ENCODE measurements around the gene MYO1D.

Gene MYO1D

GRCh38 chr17:32636598-32637218 is 240.2 kb downstream of the MYO1D start:
- TF ChIP-seq CTCF (IDR thresholded peaks at IDR 0.05; ENCODE audit: insufficient read depth, missing control alignments), result no peak
- DNase-seq (ENCODE audit: insufficient read length, low spot score) (no peak), FAIRE-seq (no peak)

GRCh38 chr17:32634167-32634566 is 242.8 kb downstream of the MYO1D start:
- no peak for TF ChIP-seq CTCF (IDR thresholded peaks at IDR 0.05; ENCODE audit: insufficient read depth, missing control alignments)
- DNase-seq (ENCODE audit: insufficient read length, low spot score) (no peak), FAIRE-seq (no peak)

GRCh38 chr17:32631341-32632096 is 245.4 kb downstream of the MYO1D start:
- DNase-seq (ENCODE audit: insufficient read length, low spot score), result no peak
- no peak for FAIRE-seq
- TF ChIP-seq CTCF (IDR thresholded peaks at IDR 0.05; ENCODE audit: insufficient read depth, missing control alignments), result no peak

- no peak for DNase-seq (ENCODE audit: insufficient read length, low spot score)
- FAIRE-seq, result no peak
- TF ChIP-seq CTCF (IDR thresholded peaks at IDR 0.05; ENCODE audit: insufficient read depth, missing control alignments), result no peak
These were observed 247.2 kb downstream of the MYO1D start for GRCh38 chr17:32629563-32630190.

GRCh38 chr17:32628271-32629044 is 248.5 kb downstream of the MYO1D start:
- FAIRE-seq (no peak), DNase-seq (ENCODE audit: insufficient read length, low spot score) (no peak)
- TF ChIP-seq CTCF (IDR thresholded peaks at IDR 0.05; ENCODE audit: insufficient read depth, missing control alignments), result no peak

GRCh38 chr17:32627239-32627996 is 249.5 kb downstream of the MYO1D start:
- no peak for DNase-seq (ENCODE audit: insufficient read length, low spot score)

More at GRCh38 chr17:32627239-32627996, 249.5 kb downstream of the MYO1D start:
- no peak for FAIRE-seq
- no peak for TF ChIP-seq CTCF (IDR thresholded peaks at IDR 0.05; ENCODE audit: insufficient read depth, missing control alignments)

All from D721Med (cell line).